Amygdala (tissue), 56 donors: ENCODE results near the gene PLCL1.

Experiments
- DNase-seq, 56 donors: peaks; one replicate each; lab custom pipeline; 2025; lab: John Stamatoyannopoulos, UW

Gene PLCL1

GRCh38 chr2:198040835-198041234, 236.4 kb downstream of the PLCL1 start:
- DNase-seq, result no peak

DNA sequence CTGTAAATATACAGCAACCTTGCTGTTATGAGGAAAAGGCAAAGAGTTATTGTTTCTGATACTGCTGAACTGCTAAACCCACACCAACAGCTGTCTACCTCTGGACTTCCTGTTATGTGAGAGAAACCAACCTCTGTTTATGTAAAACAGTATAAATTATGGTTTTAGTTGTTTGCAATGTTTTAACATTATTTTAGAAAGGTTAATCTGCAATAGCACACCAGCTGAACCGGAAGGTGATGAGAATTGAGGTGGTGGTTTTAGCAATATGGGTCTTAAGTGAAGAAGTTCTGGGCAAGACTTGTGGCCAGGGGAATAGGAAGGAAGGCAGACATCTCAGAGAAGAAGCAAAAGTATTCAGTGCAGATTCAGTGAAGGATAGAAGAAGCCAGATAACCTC, 237.8 kb downstream of the PLCL1 start:
- DNase-seq, result no peak

DNA sequence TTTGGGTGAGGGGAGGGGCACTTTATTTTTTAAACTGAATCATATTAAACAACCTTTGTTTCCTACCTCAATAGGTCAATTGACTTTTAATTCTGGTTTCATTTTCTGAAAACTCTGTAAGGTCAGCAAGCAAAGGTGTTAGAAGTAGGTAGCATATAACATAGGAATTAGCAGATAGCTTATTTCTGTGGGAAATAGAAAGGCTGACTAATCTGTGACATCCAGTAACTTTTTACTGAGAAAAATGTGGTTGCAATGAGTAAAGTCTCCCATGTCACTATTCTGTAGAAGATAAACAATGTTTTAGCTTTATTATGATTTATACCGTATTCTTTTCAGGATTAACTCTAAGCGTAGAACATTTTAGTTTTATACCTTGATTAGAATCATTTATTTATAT, 240.4 kb downstream of the PLCL1 start:
- DNase-seq, result no peak

DNA sequence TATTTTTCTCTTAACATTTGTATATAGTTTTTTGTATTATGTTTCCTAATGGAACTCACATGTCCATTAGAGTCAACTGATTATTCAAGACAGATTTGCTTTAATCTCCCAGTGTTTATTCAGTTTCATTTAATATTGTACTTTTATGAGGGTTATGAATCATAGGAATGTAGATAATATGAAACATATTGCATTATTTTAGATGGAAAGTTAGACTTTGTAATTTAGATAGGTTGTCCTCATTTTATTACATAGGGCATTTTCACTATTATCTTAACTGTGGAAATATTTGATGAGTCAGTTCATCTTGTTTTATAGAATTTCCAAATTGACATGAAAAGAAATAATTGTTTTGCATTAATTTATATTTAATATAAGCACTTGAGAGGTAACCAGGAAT, 240.8 kb downstream of the PLCL1 start:
- no peak for DNase-seq

DNA sequence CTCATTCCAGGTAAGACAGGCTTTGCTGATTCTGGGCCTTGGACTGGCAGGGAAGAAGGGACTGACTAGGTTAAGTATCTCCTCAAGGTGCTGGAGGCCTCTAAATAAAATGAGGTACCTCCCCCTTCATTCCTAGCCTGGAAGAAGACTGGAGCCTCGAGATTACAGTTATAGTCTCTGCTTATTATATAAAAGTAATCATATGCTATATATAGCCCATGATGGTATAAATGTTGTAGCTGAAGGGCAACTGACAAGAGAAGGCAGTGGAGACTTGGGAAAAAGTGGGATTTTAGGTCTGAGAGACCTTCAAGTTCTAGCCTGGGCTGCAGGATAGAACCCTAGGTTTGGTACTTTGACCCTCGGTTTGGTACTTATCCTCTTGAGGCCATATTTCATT, 248.3 kb downstream of the PLCL1 start:
- DNase-seq, result no peak

DNA sequence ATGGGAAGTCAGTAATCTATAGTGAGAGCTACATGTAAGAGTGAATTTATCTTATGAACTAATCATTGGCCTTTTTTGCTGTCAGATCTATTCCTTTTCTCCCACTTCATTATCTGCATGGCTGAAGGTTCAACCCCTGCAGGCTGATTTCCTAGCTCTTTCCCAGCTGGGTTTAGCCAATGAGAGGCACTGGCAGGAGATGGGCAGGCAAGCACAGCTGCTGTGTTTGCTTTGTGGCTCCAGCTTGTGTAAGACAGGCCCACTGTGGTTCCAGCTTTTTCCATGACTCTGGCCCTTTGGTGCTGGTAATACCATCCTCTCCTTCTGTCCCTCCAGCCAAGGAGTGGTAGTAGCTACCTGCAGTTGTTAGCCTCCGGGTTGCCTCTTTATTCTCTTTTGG, 248.8 kb downstream of the PLCL1 start:
- DNase-seq, result peak in 10 of 56 donors; percentile 2 to 38 (median 8)

DNA sequence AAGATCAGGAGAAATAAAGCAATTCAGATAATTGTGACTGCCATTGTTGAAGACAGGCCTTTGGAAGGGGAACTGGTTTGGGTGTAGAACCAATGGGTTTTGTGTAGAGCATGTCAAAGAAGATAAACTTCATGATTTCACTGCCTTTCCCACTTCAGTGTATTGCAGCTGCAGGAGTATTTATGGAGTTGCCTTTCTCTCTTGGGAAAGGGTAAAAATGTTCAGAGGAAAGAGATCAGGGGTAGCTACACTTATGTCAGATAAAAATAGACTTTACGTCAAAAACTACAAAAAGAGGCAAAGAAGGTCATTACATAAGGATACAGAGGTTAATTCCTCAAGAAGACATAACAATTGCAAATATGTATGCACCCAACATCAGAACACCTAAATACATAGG, 249.4 kb downstream of the PLCL1 start:
- DNase-seq, result no peak

DNA sequence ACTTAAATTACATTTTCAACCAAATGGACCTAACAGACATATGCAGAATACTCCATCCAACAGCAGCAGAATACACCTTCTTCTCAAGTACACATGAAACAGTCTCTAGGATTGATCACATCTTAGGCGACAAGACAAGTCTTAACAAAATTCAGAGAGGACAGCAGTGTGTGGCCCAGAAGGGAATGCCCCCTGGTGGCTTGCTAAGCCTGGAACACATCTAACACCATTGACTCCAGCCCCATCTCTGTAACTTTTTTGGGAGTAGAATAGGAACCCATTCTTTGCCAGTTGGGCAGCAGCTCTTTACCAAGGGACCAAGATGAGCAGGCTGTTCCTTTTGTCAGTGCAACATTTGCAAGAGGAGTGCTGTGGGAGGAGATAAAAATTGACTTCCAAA, 249.9 kb downstream of the PLCL1 start:
- peak in 11 of 56 donors; percentile 0 to 26 (median 13) for DNase-seq

DNA sequence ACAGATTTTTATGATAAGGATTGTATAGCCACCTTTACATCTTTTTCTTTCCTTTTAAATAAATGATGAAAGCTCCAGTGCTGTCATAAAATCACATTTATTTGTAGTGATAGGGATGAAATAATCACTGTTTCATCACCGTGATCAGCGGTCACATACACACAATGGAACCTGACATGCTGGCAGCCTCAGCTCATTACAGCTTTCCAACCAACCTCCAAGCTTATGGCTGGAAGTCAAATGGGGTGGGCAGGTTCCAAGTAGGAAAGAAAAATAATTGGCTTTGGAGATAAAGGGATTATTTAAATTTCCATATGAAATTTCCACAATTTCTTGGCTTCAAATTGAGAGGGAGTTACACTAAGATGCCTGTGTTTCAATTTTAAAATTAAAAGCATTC, 251.3 kb downstream of the PLCL1 start:
- no peak for DNase-seq

- DNase-seq, result no peak
Measured at GRCh38 chr2:198056836-198057235, 252.4 kb downstream of the PLCL1 start.

GRCh38 chr2:198059800-198060199, 255.4 kb downstream of the PLCL1 start:
- no peak for DNase-seq

GRCh38 chr2:198060277-198060676, 255.9 kb downstream of the PLCL1 start:
- DNase-seq, result no peak

GRCh38 chr2:198062826-198063225, 258.4 kb downstream of the PLCL1 start:
- DNase-seq, result no peak

GRCh38 chr2:198063242-198063641, 258.8 kb downstream of the PLCL1 start:
- no peak for DNase-seq

GRCh38 chr2:198065322-198065721, 260.9 kb downstream of the PLCL1 start:
- DNase-seq, result no peak

DNA sequence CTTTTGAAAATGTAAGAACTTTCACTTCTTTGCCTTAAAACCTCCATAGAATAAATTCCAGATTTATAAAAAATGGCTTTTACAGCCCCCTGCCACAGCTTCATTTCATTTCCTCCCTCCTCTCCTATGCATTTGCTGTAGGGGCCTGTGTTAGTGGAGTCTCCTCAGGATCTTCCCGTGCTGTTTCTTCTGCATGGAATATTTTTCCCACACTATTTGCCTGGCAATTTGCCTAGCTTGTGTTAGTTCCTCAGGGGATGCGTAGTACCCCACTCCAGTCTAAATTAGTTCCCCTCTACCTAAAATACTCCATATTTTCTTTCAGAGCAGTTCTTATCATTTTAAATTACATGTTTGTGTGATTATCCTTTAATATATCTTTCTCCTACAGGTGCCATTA, 262.2 kb downstream of the PLCL1 start:
- DNase-seq, result no peak

- no peak for DNase-seq
Measured at GRCh38 chr2:198072655-198073054, 268.3 kb downstream of the PLCL1 start.

DNA sequence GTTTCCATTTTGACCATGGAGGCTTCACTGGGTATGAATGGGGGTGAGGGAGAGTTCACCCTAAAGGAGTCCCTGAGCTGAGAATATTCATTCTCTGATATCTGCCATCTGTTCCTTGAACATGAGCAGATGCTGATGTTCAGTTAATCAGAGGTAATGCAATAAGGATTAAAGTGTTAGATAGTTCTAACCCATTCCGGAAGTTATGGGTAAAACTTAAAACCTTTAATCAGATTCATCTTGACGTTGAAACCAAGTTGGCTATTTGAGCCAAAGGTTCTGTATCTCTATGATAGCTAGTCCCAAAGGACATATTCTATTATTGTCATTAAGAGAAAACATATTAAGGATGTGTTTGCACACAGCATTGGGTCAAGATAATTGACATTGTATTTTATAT, 268.9 kb downstream of the PLCL1 start:
- no peak for DNase-seq

- DNase-seq, result no peak
Measured at GRCh38 chr2:198077477-198077876, 273.1 kb downstream of the PLCL1 start.

DNA sequence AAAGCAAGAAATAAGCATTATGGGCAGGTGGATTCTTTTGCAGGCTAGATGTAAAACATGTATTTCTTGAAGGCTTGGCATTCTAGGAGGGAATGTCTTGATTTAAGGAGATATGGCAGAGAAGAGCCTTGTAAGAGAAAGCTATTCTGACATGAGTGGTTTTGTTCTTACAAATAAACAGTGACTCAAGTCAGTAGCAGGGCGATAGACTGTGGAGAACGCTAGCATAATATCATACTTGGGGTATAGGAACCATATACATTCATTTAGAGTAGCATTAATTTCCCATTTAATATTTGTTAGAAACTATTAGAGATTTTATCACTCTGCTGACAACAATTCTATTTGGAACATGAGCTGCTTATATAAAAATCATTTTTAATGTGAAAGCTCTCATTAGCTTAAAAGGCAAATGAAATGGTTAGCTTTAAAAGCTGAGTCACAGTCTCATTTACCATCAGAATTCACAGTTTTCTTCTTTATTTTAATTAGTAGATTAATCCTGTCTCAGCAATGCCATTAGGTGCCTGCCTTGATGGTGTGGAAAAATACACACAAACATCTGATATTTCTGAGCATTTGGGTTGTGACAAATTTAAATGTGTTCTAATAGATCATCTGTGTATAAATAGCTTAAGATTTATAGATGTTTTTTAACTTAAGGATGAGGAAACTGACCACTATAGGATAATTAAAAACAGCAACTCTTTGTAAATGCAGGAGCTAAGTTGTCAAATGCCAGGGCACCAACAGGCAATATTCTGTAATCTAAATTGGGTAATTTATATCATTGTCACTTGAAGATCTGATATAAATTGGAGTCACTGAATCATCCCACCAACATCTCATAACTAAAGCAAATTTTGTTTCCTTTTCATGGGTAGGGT, 276.7 kb downstream of the PLCL1 start:
- no peak for DNase-seq

DNA sequence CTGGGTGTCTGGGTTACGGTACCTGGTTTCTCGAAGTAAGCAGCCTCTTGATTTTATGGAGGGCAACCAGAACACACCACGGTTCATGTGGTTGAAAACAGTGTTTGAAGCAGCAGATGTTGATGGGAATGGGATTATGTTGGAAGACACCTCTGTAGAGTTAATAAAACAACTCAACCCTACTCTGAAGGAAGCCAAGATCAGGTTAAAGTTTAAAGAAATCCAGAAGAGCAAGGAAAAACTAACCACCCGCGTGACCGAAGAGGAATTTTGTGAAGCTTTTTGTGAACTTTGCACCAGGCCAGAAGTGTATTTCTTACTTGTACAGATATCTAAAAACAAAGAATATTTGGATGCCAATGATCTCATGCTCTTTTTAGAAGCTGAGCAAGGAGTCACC, 279.8 kb downstream of the PLCL1 start:
- DNase-seq, result no peak

GRCh38 chr2:198096002-198096401, 291.6 kb downstream of the PLCL1 start:
- DNase-seq, result no peak

GRCh38 chr2:198096965-198097364, 292.6 kb downstream of the PLCL1 start:
- DNase-seq, result peak in 6 of 56 donors; percentile 1 to 45 (median 8)
